Activated T-cell treated with anti-CD3 and anti-CD28 coated beads for 1 hour (primary cell): ENCODE results near the gene IRGC.
"Not testable (repeated sequence)": the region's sequence is repeated elsewhere in the genome, so short reads cannot be mapped to it uniquely, and the experiment has no call there.

Source experiments
- DNase-seq: peaks from one replicate; pipeline ENCODE4 v3.0.0-alpha.2; 2020; ENCODE audit warnings: low read depth

IRGC gene

GRCh38 chr19:43715776-43716175 lies at the start of gene IRGC:
Gene IRGC (plus strand): TSS chr19:43716076. CDS start chr19:43718559, 2,483 bp downstream.
- DNase-seq, result no peak

- no peak for DNase-seq
Observed at GRCh38 chr19:43667126-43667875, 48.6 kb upstream of the IRGC start.

- peak; percentile 87 for DNase-seq
Observed at GRCh38 chr19:43667876-43668405, 47.9 kb upstream of the IRGC start.

- peak; percentile 88 for DNase-seq
Observed at GRCh38 chr19:43668406-43669109, 47.3 kb upstream of the IRGC start.

- no peak for DNase-seq
Observed at GRCh38 chr19:43672061-43672679, 43.7 kb upstream of the IRGC start.

GRCh38 chr19:43673637-43674036 lies 42.2 kb upstream of the IRGC start:
- DNase-seq, result no peak

- DNase-seq, result no peak
Observed at GRCh38 chr19:43674183-43674582, 41.7 kb upstream of the IRGC start.

GRCh38 chr19:43674596-43674995 lies 41.3 kb upstream of the IRGC start:
- DNase-seq, result no peak

- DNase-seq, result no peak
Observed at GRCh38 chr19:43675269-43675879, 40.5 kb upstream of the IRGC start.

GRCh38 chr19:43675906-43676305 lies 40.0 kb upstream of the IRGC start:
- no peak for DNase-seq

GRCh38 chr19:43678512-43679261 lies 37.2 kb upstream of the IRGC start:
- no peak for DNase-seq

GRCh38 chr19:43681821-43682220 lies 34.1 kb upstream of the IRGC start:
- DNase-seq, result no peak

- DNase-seq, result not testable (repeated sequence)
Observed at GRCh38 chr19:43682269-43682668, 33.6 kb upstream of the IRGC start.

- no peak for DNase-seq
Observed at GRCh38 chr19:43682824-43683661, 32.8 kb upstream of the IRGC start.

- DNase-seq, result no peak
Observed at GRCh38 chr19:43683905-43684304, 32.0 kb upstream of the IRGC start.

- no peak for DNase-seq
Observed at GRCh38 chr19:43684326-43684725, 31.6 kb upstream of the IRGC start.

- DNase-seq, result no peak
Observed at GRCh38 chr19:43687660-43687997, 28.2 kb upstream of the IRGC start.

GRCh38 chr19:43688059-43688701 lies 27.7 kb upstream of the IRGC start:
- DNase-seq, result no peak

GRCh38 chr19:43690444-43690843 lies 25.4 kb upstream of the IRGC start:
- no peak for DNase-seq

GRCh38 chr19:43690890-43691289 lies 25.0 kb upstream of the IRGC start:
- DNase-seq, result no peak
